A549 (cell line): ENCODE data around the gene GEN1. TPM values are rescaled to one million over a fixed set of nuclear protein-coding genes. Genes with fewer than 3 reads are reported as not detected.

Experiments
- ATAC-seq, 2 experiments: fragments of 200-7000 bp in 1 of 2; fragments of >200 bp in 1 of 2; cut with Nextera tagmentation in 1 of 2; cut with Tn5 transposase in 1 of 2; 3 replicates each; pipeline versions ENCODE4 v1.8.0 to v1.9.1; 2018 to 2020; ENCODE audit warnings: mild to moderate bottlenecking in 1 of 2, moderate library complexity in 1 of 2
- CTCF ChIA-PET: fragments of 300-600 bp; sonication (Branson Sonifier 250); formaldehyde crosslinking; extraction: SDS; loops from one replicate; lab custom pipeline; 2021; ENCODE audit warnings: antibody characterized with exemption, inconsistent platforms; lab: Yijun Ruan, JAX
- POLR2A ChIA-PET: fragments of 350-600 bp; formaldehyde crosslinking; extraction: SDS; loops from one replicate; lab custom pipeline; 2021; ENCODE audit warnings: antibody characterized with exemption, inconsistent platforms; lab: Yijun Ruan, JAX
- DNase-seq, 2 experiments: peaks; one replicate each; pipeline versions ENCODE4 v3.0.0 to v3.0.0-alpha.2; 2011 to 2016; ENCODE audit warnings: low read depth in 1 of 2, low spot score in 1 of 2
- FAIRE-seq: peaks from 2 replicates; lab custom pipeline; 2011; peaks lifted over from hg19 to GRCh38; lab: Jason Lieb, UNC
- H3K27ac ChIP-seq, 2 experiments: fragments of >200 bp; sonication (Bioruptor Twin); formaldehyde crosslinking; 3 replicates each; pipeline ENCODE4 v1.5.1; 2016 to 2017
- H3K4me1 ChIP-seq: fragments of >200 bp; sonication (Bioruptor Twin); formaldehyde crosslinking; 3 replicates; pipeline ENCODE4 v1.6.1; 2016
- H3K4me2 ChIP-seq: fragments of >200 bp; sonication (Bioruptor Twin); formaldehyde crosslinking; 3 replicates; pipeline ENCODE4 v1.6.1; 2016
- H3K4me3 ChIP-seq: fragments of >200 bp; sonication (Bioruptor Twin); formaldehyde crosslinking; 3 replicates; pipeline ENCODE4 v1.5.1; 2016
- H3K9me3 ChIP-seq: fragments of >200 bp; sonication (Bioruptor Twin); formaldehyde crosslinking; 3 replicates; pipeline ENCODE4 v1.6.1; 2016
- CBX8 ChIP-seq: fragments of 200-600 bp; sonication (generic); IDR thresholded peaks from 2 replicates; pipeline ENCODE4 v1.6.1; 2016
- CHD4 ChIP-seq: fragments of 200-600 bp; sonication (generic); IDR thresholded peaks from 2 replicates; pipeline ENCODE4 v1.6.1; 2016; ENCODE audit warnings: antibody characterized with exemption, mild to moderate bottlenecking, borderline replicate concordance
- EHF ChIP-seq: fragments of 250-450 bp; sonication (Bioruptor Pico); IDR thresholded peaks from 2 replicates; pipeline ENCODE4 v1.5.0; 2020; ENCODE audit warnings: mild to moderate bottlenecking
- EHMT2 ChIP-seq: fragments of 200-600 bp; sonication (generic); IDR thresholded peaks from 2 replicates; pipeline ENCODE4 v1.6.1; 2016; ENCODE audit warnings: antibody characterized with exemption, low read depth, mild to moderate bottlenecking, moderate library complexity
- EP300 ChIP-seq, 2 experiments: fragments of >200 bp; sonication (Bioruptor Twin); formaldehyde crosslinking; IDR thresholded peaks; 2 replicates in 1 of 2; 3 replicates in 1 of 2; pipeline ENCODE4 v1.6.1; 2016 to 2017
- ESRRA ChIP-seq: fragments of 150-350 bp; IDR thresholded peaks from 2 replicates; pipeline ENCODE4 v1.6.1; 2014; ENCODE audit warnings: mild to moderate bottlenecking, low read length, borderline replicate concordance
- FOSL2 ChIP-seq, 2 experiments: fragments of 450-650 bp in 1 of 2; fragments of >200 bp in 1 of 2; sonication (Bioruptor Twin) in 1 of 2; formaldehyde crosslinking; IDR thresholded peaks; 2 replicates each; pipeline versions ENCODE4 v1.5.0 to v1.6.1; 2016 to 2020; ENCODE audit warnings: mild to moderate bottlenecking in 1 of 2, moderate library complexity in 1 of 2
- HOXB13 ChIP-seq: fragments of 250-450 bp; sonication (Bioruptor Pico); IDR thresholded peaks from 2 replicates; pipeline ENCODE4 v1.5.0; 2020; ENCODE audit warnings: low read depth, mild to moderate bottlenecking, moderate library complexity
- KDM5A ChIP-seq: fragments of 200-600 bp; sonication (generic); IDR thresholded peaks from 2 replicates; pipeline ENCODE4 v1.6.1; 2016; ENCODE audit warnings: antibody characterized with exemption, mild to moderate bottlenecking
- MAX ChIP-seq: IDR thresholded peaks from 2 replicates; pipeline ENCODE4 v1.6.1; 2012
- RAD21 ChIP-seq, 2 experiments: fragments of >200 bp in 1 of 2; sonication (Bioruptor Twin) in 1 of 2; formaldehyde crosslinking in 1 of 2; IDR thresholded peaks in 1 of 2; conservative IDR thresholded peaks in 1 of 2; 2 replicates in 1 of 2; 3 replicates in 1 of 2; pipeline ENCODE4 v1.6.1; 2012 to 2018; ENCODE audit warnings: inconsistent platforms in 1 of 2
- RNF2 ChIP-seq: fragments of 200-600 bp; sonication (generic); IDR thresholded peaks from 2 replicates; pipeline ENCODE4 v1.6.1; 2016; ENCODE audit warnings: low read depth, mild to moderate bottlenecking, antibody characterized with exemption, moderate library complexity, borderline replicate concordance
- SMC3 ChIP-seq: fragments of >200 bp; sonication (Bioruptor Twin); formaldehyde crosslinking; IDR thresholded peaks from 3 replicates; pipeline ENCODE4 v1.6.1; 2018; ENCODE audit warnings: inconsistent platforms
- SREBF2 ChIP-seq: fragments of 450-650 bp; IDR thresholded peaks from 2 replicates; pipeline ENCODE4 v1.6.1; 2014; ENCODE audit warnings: mild to moderate bottlenecking, moderate library complexity
- WGBS: methylation state at CpG from one replicate; pipeline ENCODE4 v1.1.6; 2017; ENCODE audit errors: missing lambda C conversion rate; 5-methylcytosine and 5-hydroxymethylcytosine counted together
- polyA plus RNA-seq, 4 experiments: library from polyadenylated mRNA; depleted of rRNA in 3 of 4; stranded (reverse); fragments of >200 nt; fragmentation: RNase III in 1 of 4; extraction: RNeasy Plus Mini Kit Qiagen cat#74134 plus additional on column Dnase treatment in 1 of 4; gene quantifications; 2 replicates in 3 of 4; 3 replicates in 1 of 4; pipeline ENCODE4 v1.2.3, GENCODE V29; 2011 to 2017
- TF ChIP-seq, protein P1 (sequence below): IDR thresholded peaks from 2 replicates; pipeline ENCODE4 v1.6.1; 2012; ENCODE audit warnings: low read depth, borderline replicate concordance
- TF ChIP-seq, protein P2 (sequence below): fragments of >200 bp; sonication (Bioruptor Twin); formaldehyde crosslinking; IDR thresholded peaks from 3 replicates; pipeline ENCODE4 v1.5.1; 2016

The GEN1 gene
- polyA plus RNA-seq, 2 of the 4 experiments (the other 2 are of a cell fraction), result 16.2 to 40.7 TPM

GRCh38 chr2:17830053-17831034 lies 76.4 kb downstream of the GEN1 start:
- H3K4me2 ChIP-seq, result peak overlapping the region; percentile 83

DNA sequence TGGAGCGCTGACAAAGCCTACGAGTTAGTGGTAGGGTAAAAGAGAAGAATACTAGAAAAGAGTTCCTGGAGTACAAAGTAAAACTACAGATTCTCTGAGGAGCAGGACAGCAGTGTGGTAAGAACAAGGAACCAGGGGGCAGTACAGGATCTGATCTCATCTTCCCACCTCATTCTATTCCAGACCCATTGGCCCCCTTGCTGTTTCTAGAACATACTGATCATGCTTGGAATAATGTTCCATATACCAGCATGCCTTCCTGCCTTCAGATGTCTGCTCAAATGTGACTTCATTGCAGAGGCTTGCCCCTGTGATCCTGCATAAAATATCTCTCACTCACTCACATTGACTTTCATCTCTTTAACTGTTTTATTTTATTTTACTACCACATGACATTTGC lies 81.6 kb downstream of the GEN1 start:
- Histone ChIP-seq H3K27ac (no peak overlapping the region), H3K4me3 (no peak overlapping the region), H3K4me1 (no peaks in the 10 kb centered on the region), H3K9me3 (no peaks in the 10 kb centered on the region), H3K4me2 (no peak overlapping the region)
- TF ChIP-seq ESRRA, result no peak
- no peak for TF ChIP-seq EHMT2
- TF ChIP-seq EHF (CRISPR knock-in tag), result no peak
- no peak for TF ChIP-seq SREBF2
- no peak for TF ChIP-seq KDM5A
- TF ChIP-seq HOXB13 (CRISPR knock-in tag), result no peak
- TF ChIP-seq EP300 (IDR thresholded peaks at IDR 0.05), result no peak
- TF ChIP-seq, protein P1, sequence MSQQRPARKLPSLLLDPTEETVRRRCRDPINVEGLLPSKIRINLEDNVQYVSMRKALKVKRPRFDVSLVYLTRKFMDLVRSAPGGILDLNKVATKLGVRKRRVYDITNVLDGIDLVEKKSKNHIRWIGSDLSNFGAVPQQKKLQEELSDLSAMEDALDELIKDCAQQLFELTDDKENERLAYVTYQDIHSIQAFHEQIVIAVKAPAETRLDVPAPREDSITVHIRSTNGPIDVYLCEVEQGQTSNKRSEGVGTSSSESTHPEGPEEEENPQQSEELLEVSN, result no peak
- no peak for TF ChIP-seq CHD4
- TF ChIP-seq CBX8, result no peak
- FAIRE-seq (no peak), DNase-seq (no peak), ATAC-seq (no peak)
- ChIA-PET POLR2A (no interaction called here), CTCF (interaction anchor here (1.6 kb wide), 1 partner anchor 15 kb away, joined by 3 read pairs; no protein-coding TSS in a partner anchor)
- 32% methylated on average over 2 of the region's 2 CpGs for WGBS

More at GRCh38 chr2:17830053-17831034, 76.4 kb downstream of the GEN1 start:
- H3K4me3 ChIP-seq, result peak overlapping the region; percentile 34
- H3K9me3 ChIP-seq, result no peaks in the 10 kb centered on the region
- CTCF ChIA-PET, result interaction anchor here (0.6 to 3.5 kb wide), 19 partner anchors 9 to 501 kb away, joined by 3 to 34 read pairs (median 4); partner anchors contain the start of genes KCNS3 and MSGN1
- ATAC-seq (peak; percentile 97 to 100), DNase-seq (peak; percentile 76 to 92), FAIRE-seq (no peak)
- TF ChIP-seq EHF (CRISPR knock-in tag) (no peak), RNF2 (peak; percentile 28; the same call in 1 of the 2 replicates), MAX (peak; percentile 68), SMC3 (peak; percentile 70), EP300 (IDR thresholded peaks at IDR 0.05) (no peak), FOSL2 (IDR thresholded peaks at IDR 0.05) (no peak), FOSL2 (CRISPR knock-in tag; IDR thresholded peaks at IDR 0.05) (no peak), RAD21 (conservative IDR thresholded peaks at IDR 0.05 in 1 of 2, IDR thresholded peaks at IDR 0.05 in 1 of 2) (peak; percentile 59 to 71)
- TF ChIP-seq, protein P1, result peak; percentile 45; the same call in 1 of the 2 replicates
- TF ChIP-seq, protein P2, sequence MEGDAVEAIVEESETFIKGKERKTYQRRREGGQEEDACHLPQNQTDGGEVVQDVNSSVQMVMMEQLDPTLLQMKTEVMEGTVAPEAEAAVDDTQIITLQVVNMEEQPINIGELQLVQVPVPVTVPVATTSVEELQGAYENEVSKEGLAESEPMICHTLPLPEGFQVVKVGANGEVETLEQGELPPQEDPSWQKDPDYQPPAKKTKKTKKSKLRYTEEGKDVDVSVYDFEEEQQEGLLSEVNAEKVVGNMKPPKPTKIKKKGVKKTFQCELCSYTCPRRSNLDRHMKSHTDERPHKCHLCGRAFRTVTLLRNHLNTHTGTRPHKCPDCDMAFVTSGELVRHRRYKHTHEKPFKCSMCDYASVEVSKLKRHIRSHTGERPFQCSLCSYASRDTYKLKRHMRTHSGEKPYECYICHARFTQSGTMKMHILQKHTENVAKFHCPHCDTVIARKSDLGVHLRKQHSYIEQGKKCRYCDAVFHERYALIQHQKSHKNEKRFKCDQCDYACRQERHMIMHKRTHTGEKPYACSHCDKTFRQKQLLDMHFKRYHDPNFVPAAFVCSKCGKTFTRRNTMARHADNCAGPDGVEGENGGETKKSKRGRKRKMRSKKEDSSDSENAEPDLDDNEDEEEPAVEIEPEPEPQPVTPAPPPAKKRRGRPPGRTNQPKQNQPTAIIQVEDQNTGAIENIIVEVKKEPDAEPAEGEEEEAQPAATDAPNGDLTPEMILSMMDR, result peak; percentile 93
- peaks cover 4% of the 10 kb centered on the region; the same call in 1 of the 3 replicates for H3K4me1 ChIP-seq
- POLR2A ChIA-PET, result no interaction called here
- H3K27ac ChIP-seq, result 0 out of 6 replicates have a peak overlapping the region, but pooled peaks of 1 of the 2 experiments have one; percentile 22
- 10% methylated on average over 22 of the region's 37 CpGs for WGBS

Other genes with a start within 250 kb of the GEN1 start
- not detected in 2 replicates for gene RAD51AP2, start 235.7 kb upstream of the GEN1 start, polyA plus RNA-seq (2011; rRNA removed)
- gene RAD51AP2, start 235.7 kb upstream of the GEN1 start, polyA plus RNA-seq (2017; fragmentation: RNase III; extraction: RNeasy Plus Mini Kit Qiagen cat#74134 plus additional on column Dnase treatment), result not detected in 3 replicates
- gene VSNL1, start 213.4 kb upstream of the GEN1 start, polyA plus RNA-seq (2011; rRNA removed), result not detected in 2 replicates
- not detected in 3 replicates for gene VSNL1, start 213.4 kb upstream of the GEN1 start, polyA plus RNA-seq (2017; fragmentation: RNase III; extraction: RNeasy Plus Mini Kit Qiagen cat#74134 plus additional on column Dnase treatment)
- 34.2 and 51.6 TPM in 2 replicates for gene SMC6, start 328 bp upstream of the GEN1 start, polyA plus RNA-seq (2011; rRNA removed)
- 26.0 to 30.7 TPM (median 29.9 TPM) in 3 replicates for gene SMC6, start 328 bp upstream of the GEN1 start, polyA plus RNA-seq (2017; fragmentation: RNase III; extraction: RNeasy Plus Mini Kit Qiagen cat#74134 plus additional on column Dnase treatment)
- not detected in 2 replicates for gene MSGN1, start 62.3 kb downstream of the GEN1 start, polyA plus RNA-seq (2011; rRNA removed)
- gene MSGN1, start 62.3 kb downstream of the GEN1 start, polyA plus RNA-seq (2017; fragmentation: RNase III; extraction: RNeasy Plus Mini Kit Qiagen cat#74134 plus additional on column Dnase treatment), result not detected in 3 replicates
- 2.1 and 3.2 TPM in 2 replicates for gene KCNS3, start 124.5 kb downstream of the GEN1 start, polyA plus RNA-seq (2011; rRNA removed)
- gene KCNS3, start 124.5 kb downstream of the GEN1 start, polyA plus RNA-seq (2017; fragmentation: RNase III; extraction: RNeasy Plus Mini Kit Qiagen cat#74134 plus additional on column Dnase treatment), result 0.70 to 0.98 TPM (median 0.72 TPM) in 3 replicates